ENCODE results near the gene PDE3B.
"Not testable (repeated sequence)": the region's sequence is repeated elsewhere in the genome, so short reads cannot be mapped to it uniquely, and the experiment has no call there.

PDE3B gene

DNA sequence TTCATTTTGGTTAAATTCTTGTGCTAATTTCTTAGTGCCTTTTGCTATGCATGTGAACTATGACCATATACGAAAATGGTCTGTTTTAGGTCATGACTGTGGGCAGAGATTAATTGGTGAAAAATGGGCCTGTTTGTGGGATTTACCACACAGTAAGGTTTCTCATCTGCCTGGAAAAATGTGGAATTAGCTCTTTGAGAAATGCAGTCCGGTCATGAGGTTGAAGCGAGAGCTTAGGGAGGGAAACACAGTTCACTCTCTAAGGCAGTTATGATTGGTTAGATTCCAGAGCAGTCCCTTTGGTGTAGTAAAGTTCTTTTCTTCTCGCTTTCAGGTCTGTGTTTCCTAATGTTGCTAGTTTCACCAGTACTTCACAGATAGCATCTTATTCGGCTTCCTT is 1.2 kb upstream of the PDE3B start:
- DNase-seq = no peak

- no peak for DNase-seq
Observed at GRCh38 chr11:14642873-14643696, 519 bp upstream of the PDE3B start.

DNA sequence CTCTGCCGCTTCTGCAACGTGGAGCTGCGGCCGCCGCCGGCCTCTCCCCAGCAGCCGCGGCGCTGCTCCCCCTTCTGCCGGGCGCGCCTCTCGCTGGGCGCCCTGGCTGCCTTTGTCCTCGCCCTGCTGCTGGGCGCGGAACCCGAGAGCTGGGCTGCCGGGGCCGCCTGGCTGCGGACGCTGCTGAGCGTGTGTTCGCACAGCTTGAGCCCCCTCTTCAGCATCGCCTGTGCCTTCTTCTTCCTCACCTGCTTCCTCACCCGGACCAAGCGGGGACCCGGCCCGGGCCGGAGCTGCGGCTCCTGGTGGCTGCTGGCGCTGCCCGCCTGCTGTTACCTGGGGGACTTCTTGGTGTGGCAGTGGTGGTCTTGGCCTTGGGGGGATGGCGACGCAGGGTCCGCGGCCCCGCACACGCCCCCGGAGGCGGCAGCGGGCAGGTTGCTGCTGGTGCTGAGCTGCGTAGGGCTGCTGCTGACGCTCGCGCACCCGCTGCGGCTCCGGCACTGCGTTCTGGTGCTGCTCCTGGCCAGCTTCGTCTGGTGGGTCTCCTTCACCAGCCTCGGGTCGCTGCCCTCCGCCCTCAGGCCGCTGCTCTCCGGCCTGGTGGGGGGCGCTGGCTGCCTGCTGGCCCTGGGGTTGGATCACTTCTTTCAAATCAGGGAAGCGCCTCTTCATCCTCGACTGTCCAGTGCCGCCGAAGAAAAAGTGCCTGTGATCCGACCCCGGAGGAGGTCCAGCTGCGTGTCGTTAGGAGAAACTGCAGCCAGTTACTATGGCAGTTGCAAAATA is 816 bp downstream of the PDE3B start:
- peak; percentile 22 for DNase-seq

GRCh38 chr11:14645015-14645912 is 1.7 kb downstream of the PDE3B start:
- DNase-seq = no peak

- no peak for DNase-seq
Observed at GRCh38 chr11:14645985-14646900, 2.6 kb downstream of the PDE3B start.

- no peak for DNase-seq
Observed at GRCh38 chr11:14650064-14650463, 6.5 kb downstream of the PDE3B start.

GRCh38 chr11:14653090-14653489 is 9.5 kb downstream of the PDE3B start:
- DNase-seq = no peak

DNA sequence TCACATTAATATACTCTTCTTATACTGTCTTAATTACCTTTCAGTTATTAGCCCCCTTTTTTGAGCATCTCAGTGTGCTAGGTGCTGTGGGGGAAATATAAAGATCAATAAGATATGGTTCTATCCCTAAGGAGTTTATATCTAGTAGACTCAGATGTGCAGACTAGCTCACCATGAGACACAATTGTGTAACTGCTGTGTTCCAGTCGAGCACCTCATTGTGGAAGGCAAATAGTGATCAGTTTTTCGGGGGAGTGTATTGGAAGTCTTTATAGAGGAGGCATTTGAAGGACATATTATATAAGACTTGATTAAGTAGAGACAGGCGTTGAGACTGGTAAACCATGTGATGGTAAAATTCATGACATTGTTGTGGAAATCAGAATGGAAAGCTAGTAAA is 11.8 kb downstream of the PDE3B start:
- no peak for DNase-seq

DNA sequence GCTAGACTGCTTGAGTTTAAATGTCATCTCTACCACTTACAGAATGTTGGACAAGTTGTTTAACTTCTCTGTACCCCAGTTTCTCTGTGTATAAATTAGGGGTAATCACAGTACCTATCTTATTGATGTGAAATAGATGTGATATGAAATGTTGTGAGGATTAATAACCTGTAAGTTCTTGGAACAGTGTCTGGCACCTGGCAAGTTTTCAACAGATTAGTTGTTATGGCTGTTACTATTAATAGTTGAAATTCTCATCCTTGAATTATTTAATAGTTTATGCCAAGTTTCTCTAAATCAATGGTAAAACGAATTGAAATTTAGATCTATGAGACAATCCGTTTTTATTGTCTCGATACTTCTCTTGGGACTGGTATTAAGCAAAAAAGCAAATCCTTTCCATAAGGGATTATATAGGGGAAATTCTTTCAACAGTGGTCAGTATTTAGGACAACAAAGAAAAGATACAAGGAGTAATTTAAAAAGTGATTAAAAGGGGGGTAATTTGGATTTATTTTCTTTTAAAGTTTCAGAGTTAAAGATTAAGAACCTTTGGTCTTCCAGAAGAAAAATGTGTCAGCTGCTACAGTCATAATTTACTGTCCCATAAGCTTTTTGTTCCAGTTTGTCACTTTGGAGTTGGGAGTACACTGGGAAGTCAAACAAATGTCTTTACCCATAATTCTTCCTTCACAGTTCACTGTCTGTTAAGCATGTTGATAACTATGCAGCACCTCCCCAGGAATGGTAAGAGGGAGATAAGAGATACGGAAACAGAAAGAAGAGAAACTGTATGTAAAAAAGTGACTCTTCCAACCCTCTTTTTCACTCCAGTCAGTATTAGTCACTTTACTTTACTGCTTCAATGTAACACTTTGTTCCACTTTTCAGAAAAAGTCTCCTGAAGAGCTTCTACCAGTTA is 13.2 kb downstream of the PDE3B start:
- no peak for DNase-seq

DNA sequence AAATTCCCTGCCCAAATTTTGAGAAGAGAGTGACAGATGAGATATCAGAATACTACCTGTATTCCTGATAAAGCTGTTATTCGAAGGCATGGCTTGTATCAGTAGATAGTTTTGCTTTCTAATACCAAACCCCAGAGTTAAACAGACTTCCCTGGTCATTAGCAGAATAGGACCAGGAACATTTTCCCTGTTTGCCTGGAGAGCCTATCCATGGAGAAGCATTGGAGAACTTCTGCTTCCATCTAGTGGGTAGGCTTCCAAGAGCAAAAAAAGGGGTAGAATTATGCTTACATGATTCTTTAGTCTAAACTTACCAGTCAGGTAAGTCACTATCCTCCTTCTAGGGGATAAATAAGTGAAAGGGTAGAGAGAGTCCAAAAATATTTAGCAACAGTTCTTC is 14.2 kb downstream of the PDE3B start:
- no peak for DNase-seq

DNA sequence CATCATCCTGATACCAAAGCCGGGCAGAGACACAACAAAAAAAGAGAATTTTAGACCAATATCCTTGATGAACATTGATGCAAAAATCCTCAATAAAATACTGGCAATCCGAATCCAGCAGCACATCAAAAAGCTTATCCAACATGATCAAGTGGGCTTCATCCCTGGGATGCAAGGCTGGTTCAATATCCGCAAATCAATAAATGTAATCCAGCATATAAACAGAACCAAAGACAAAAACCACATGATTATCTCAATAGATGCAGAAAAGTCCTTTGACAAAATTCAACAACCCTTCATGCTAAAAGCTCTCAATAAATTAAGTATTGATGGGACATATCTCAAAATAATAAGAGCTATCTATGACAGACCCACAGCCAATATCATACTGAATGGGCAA is 21.3 kb downstream of the PDE3B start:
- not testable (repeated sequence) for DNase-seq

- DNase-seq = not testable (repeated sequence)
Observed at GRCh38 chr11:14667329-14667728, 23.7 kb downstream of the PDE3B start.

DNA sequence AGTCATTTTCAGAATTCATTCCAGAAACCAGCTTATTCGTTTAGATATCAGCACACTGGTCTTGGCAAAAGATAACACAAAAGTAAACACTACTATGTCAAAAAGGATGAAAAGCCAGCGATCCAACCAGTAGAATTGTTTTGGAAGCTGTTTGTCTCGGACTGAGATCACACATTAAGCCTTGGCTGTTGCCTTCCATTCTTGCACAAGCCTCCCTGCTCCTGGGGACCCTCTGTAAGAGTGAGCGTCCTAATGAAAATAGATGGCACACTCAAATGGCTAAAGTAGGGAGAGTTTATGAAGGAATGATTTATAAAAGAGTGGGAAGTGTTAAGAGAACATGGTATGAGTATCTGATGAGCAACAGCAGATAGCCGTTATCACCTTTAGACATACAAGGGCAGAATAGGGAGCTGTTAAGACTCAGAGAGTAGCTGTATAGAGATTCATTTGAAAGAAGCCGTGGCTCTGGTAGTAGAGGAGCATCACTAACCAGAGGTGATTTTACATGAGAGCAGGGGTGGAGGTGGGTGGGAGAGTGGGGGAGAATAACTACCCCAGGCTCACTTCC is 25.2 kb downstream of the PDE3B start:
- DNase-seq = no peak

- DNase-seq = no peak
Observed at GRCh38 chr11:14669499-14669898, 25.9 kb downstream of the PDE3B start.

DNA sequence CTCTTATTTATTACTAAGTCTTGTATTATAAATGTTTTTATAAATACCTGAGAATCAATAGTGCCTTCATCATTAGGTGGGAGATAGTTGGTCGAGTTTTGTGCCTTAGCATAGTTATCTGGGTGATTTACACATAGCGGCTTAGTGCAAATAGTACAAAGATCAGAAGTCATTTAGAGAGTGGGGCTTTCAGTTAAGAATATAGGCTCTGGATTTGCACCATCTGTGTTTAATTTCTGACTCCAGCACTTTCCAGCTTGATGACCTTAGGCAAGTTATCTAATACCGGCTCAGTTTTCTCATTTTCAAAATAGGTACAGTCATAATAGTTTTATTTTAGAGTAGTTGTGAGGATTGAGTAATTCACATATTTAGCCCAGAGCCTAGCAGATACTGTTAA is 26.4 kb downstream of the PDE3B start:
- no peak for DNase-seq

DNA sequence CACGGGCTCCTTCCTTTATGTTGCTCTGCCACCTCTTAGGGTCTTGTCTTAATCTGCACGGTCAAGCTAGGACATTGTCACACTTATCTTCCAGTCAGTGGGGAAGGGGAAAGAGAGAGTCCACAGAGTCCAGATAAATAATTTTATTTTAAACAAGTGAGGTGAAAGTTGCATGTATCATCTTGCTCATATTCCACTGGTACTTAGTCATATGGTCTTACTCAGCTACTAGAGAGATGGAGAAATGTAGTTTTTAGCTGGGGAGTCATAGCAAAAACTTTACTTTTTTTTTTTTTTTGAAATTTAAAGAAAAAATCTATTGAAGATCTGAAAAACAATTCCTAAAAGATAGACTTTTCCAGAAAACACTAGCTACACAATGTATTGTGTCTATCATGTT is 29.0 kb downstream of the PDE3B start:
- DNase-seq = no peak

GRCh38 chr11:14673421-14673820 is 29.8 kb downstream of the PDE3B start:
- DNase-seq = no peak

DNA sequence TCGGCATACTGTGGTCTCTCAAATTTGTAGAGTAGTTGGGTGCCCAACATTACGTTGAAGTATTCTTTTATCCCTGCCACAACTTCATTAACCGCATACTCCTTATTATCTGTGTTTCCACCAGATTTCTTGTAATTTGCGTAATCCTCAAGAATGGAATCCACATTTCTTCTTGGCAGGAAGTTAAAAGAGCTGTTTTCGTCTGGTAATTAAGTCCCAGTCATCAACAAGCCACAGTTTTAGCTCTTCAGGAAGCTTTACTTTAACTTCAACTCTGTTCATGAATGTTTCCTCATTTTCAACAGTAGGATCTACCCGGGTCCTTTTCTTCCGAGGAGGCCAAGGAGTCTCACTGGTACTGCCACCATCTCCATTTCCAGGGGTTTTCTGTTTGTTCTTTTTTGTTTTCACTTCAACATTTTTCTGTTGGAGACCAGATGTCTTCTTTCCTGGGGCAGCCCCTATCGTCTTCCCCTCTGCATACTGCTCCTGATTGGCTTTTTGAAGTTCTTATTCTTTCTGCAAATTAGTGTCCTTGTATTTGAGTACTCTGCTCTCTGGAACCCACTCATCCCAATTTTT is 30.3 kb downstream of the PDE3B start:
- no peak for DNase-seq

DNA sequence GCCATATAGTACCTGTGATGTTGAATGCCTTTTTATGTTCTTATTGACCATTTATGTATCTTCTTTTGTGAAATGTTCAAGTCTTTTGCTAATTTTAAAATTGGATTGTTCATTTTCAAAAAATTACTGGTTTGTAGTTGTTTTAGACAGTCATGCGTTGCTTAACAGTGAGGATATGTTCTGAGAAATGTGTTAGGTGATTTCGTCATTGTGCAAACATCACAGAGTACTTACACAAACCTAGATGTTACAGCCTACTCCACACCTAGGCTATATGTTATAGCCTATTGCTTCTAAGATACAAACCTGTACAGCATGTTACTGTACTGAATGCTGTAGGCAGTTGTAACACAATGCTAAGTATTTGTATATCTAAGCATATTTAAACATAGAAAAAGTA is 32.5 kb downstream of the PDE3B start:
- DNase-seq = peak; percentile 10

DNA sequence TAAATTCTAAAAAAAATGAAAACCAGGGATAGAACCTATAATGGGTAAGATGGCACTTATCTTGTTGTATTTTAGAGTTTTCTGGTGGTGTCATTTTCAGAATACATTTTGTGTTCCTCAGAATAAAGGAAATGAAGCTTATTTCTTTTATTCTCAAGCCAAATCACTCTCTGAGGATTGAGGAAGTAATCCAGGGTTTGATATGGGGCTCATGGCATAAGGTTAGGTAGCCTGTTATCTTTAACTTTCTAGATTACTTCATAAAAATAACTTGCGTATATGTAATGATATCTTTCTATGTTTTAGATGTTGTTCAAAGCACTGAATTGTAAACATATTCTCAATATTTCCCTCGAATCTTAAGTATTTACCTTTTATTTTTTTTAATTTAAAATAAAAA is 33.5 kb downstream of the PDE3B start:
- DNase-seq = no peak
